Measurements from ENCODE around the gene NRARP.
"Not testable (repeated sequence)": the region's sequence is repeated elsewhere in the genome, so short reads cannot be mapped to it uniquely, and the experiment has no call there.

Gene NRARP

GRCh38 chr9:137329590-137329989, 27.5 kb upstream of the NRARP start:
- H3K36me3 ChIP-seq (ENCODE audit: insufficient read depth, low read length): not testable (repeated sequence)

DNA sequence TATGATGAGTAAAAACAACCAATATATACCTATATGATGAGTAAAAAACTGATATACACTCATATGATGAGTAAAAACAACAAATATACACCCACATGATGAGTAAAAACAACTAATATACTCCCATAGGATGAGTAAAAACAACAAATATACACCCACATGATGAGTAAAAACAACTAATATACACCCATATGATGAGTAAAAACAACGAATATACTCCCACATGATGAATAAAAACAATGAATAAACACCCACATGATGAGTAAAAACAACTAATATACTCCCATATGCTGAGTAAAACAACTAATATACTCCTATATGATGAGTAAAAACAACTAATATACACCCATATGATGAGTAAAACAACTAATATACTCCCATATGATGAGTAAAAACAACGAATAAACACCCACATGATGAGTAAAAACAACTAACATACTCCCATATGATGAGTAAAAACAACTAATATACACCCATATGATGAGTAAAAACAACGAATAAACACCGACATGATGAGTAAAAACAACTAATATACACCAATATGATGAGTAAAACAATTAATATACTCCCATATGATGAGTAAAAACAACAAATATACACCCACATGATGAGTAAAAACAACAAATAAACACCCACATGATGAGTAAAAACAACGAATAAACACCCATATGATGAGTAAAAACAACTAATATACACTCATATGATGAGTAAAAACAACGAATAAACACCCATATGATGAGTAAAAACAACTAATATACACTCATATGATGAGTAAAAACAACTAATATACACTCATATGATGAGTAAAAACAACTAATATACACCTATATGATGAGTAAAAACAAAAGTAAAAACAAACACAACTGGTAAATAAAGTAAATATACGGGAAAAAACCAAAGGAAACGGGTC, 25.8 kb upstream of the NRARP start:
- H3K9me3 ChIP-seq (ENCODE audit: control insufficient read depth, insufficient read depth, low read length); H3K4me1 ChIP-seq (ENCODE audit: insufficient read depth, low read length); H3K9ac ChIP-seq (ENCODE audit: low read depth, low read length); H3K36me3 ChIP-seq (ENCODE audit: insufficient read depth, low read length): not testable (repeated sequence)

More at GRCh38 chr9:137329590-137329989, 27.5 kb upstream of the NRARP start:
- H3K4me1 ChIP-seq (ENCODE audit: insufficient read depth, low read length); H3K9me3 ChIP-seq (ENCODE audit: control insufficient read depth, insufficient read depth, low read length); H3K9ac ChIP-seq (ENCODE audit: low read depth, low read length): not testable (repeated sequence)

DNA sequence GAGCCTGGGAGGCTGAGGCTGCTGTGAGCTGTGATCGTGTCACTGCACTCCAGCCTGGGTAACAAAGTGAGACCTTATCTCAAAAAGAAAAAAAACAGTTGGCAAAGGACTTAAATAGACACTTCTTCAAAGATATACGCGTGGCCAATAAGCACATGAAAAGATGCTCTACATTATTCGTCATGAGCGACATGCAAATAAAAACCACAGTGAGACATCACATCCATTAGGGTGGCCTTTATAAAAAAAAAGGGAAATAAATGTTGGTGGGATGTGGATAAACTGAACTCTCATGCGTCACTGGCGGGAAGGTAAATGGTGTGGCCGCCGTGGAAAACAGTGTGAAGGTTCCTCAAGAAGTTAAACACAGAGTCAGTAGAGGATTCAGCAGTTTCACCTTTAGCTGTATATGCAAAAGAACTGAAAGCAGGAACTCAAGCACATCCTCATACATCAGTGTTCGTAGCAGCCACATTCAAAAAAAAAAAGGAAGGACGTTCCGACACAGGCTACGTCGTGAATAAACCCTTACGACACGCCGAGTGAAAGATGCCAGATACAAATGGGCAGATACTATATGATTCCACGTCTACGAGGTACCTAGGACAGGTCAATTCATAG, 24.5 kb upstream of the NRARP start:
- no peaks in the 10 kb centered on the region for H3K4me1 ChIP-seq (ENCODE audit: insufficient read depth, low read length)

DNA sequence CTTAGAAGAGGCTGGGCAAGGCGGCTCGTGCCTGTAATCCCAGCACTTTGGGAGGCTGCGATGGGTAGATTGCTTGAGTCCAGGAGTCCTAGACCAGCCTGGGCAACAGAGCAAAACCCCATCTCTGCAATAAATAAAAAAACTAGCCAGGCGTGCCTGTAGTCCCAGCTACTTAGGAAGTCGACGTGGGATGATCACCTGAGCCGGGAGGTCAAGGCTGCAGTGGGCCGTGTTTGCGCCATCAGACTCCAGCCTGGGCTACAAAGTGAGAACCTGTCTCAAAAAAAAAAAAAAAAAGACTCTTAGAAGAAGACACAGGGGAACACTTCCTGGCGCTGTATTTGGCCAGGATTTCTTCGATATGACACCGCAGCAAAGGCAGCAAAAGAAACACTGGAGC, 23.7 kb upstream of the NRARP start:
- H3K4me1 ChIP-seq (ENCODE audit: insufficient read depth, low read length): peaks cover 2% of the 10 kb centered on the region; the same call in 1 of the 2 replicates
- H3K9me3 ChIP-seq (ENCODE audit: control insufficient read depth, insufficient read depth, low read length): no peaks in the 10 kb centered on the region
- no peaks in the 10 kb centered on the region for H3K36me3 ChIP-seq (ENCODE audit: insufficient read depth, low read length)
- H3K9ac ChIP-seq (ENCODE audit: low read depth, low read length): no peak overlapping the region

More for the DNA sequence above, 24.5 kb upstream of the NRARP start:
- Histone ChIP-seq H3K9ac (ENCODE audit: low read depth, low read length) (no peak overlapping the region), H3K9me3 (ENCODE audit: control insufficient read depth, insufficient read depth, low read length) (no peaks in the 10 kb centered on the region), H3K36me3 (ENCODE audit: insufficient read depth, low read length) (no peaks in the 10 kb centered on the region)

GRCh38 chr9:137325124-137325523, 23.1 kb upstream of the NRARP start:
- Histone ChIP-seq H3K9me3 (ENCODE audit: control insufficient read depth, insufficient read depth, low read length) (no peaks in the 10 kb centered on the region), H3K4me1 (ENCODE audit: insufficient read depth, low read length) (peaks cover 3% of the 10 kb centered on the region; the same call in 1 of the 2 replicates), H3K36me3 (ENCODE audit: insufficient read depth, low read length) (no peaks in the 10 kb centered on the region), H3K9ac (ENCODE audit: low read depth, low read length) (no peak overlapping the region)

DNA sequence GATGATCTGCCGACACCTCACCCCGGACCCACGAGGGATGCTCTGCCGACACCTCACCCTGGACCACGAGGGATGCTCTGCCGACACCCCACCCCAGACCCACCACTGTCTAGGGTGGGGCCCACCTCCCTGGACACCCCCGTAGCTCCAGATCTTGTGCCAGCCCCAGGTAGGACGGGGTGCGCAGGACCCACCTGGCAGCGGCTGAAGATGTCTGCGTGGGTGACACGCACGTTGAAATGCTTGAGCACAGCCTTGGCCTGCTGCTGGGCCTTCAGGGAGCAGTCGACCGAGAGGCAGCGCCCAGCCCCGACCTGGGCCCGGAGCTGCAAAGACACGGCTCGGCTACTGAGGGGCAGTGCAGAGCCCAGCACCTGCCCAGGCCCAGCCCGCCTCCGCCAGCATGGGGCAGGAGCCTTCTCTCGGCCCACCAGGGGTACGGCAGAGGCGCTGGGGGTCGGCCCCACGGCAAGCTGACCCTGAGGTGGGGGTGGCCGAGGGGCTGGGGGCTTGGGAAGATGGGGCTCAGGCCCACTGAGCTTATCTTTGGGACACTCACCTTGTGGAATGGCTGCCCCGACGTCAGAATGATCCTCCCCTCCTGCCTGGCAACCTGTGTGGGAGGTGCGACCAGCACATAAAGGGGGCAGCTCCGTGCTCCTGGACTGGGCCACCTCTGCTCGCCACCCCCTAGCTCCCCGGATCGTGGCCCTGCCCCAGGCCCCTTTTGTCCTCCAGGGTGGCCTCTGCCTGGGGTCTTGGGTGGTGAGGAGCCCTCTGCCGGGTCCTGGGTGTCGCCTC, 21.7 kb upstream of the NRARP start:
- Histone ChIP-seq H3K4me1 (ENCODE audit: insufficient read depth, low read length) (peaks cover 3% of the 10 kb centered on the region; the same call in 1 of the 2 replicates), H3K9ac (ENCODE audit: low read depth, low read length) (no peak overlapping the region), H3K9me3 (ENCODE audit: control insufficient read depth, insufficient read depth, low read length) (no peaks in the 10 kb centered on the region), H3K36me3 (ENCODE audit: insufficient read depth, low read length) (no peaks in the 10 kb centered on the region)

GRCh38 chr9:137321726-137322361, 19.8 kb upstream of the NRARP start:
- Histone ChIP-seq H3K36me3 (ENCODE audit: insufficient read depth, low read length) (no peaks in the 10 kb centered on the region), H3K9ac (ENCODE audit: low read depth, low read length) (no peak overlapping the region), H3K4me1 (ENCODE audit: insufficient read depth, low read length) (peaks cover 3% of the 10 kb centered on the region; the same call in 1 of the 2 replicates), H3K9me3 (ENCODE audit: control insufficient read depth, insufficient read depth, low read length) (no peaks in the 10 kb centered on the region)

- peaks cover 6% of the 10 kb centered on the region; the same call in 1 of the 2 replicates for H3K4me1 ChIP-seq (ENCODE audit: insufficient read depth, low read length)
- H3K9ac ChIP-seq (ENCODE audit: low read depth, low read length): no peak overlapping the region
Measured at GRCh38 chr9:137320555-137321384, 18.7 kb upstream of the NRARP start.

DNA sequence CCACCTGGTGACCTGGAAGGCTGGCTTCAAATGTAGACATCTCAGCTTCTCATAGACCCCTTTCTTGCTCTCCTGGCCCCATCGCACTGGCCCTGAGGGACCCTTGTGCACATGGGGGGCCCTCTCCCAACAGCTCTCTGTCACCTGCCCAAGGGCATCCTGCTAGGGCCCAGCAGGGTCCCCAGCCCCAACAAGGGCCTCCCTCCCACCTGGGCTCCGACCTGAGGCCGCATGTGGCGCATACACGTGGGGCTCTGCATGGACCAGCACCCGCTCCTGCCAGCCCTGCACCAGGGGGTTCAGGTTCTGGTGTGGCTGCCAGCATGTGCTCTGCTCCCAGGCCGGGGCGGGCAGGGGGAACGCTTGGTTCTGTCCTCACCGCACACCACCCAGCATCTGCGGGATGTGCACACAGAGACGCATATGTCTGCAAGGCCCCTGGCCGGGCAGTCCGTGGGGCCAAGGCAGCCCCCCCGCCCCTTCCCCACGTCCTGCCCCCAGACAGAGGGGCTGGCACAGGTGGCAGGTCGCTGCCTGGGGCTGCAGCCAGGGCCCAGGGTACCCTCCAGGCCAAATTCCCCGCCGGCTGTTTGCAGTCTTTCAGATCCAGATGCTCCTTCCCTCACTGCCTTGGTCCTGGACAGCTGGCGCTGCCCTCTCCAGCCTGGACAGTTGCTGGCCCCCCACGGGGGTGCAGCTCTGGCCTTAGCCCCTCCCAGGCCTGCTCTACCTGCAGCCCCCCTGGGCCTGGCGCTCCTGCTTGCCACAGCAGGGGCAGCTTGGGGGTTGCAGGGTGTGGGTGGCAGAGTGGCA, 17.9 kb upstream of the NRARP start:
- H3K9ac ChIP-seq (ENCODE audit: low read depth, low read length): no peak overlapping the region
- H3K9me3 ChIP-seq (ENCODE audit: control insufficient read depth, insufficient read depth, low read length): no peaks in the 10 kb centered on the region
- H3K4me1 ChIP-seq (ENCODE audit: insufficient read depth, low read length): peaks cover 6% of the 10 kb centered on the region; the same call in 1 of the 2 replicates
- H3K36me3 ChIP-seq (ENCODE audit: insufficient read depth, low read length): no peaks in the 10 kb centered on the region

More at GRCh38 chr9:137320555-137321384, 18.7 kb upstream of the NRARP start:
- Histone ChIP-seq H3K36me3 (ENCODE audit: insufficient read depth, low read length) (no peaks in the 10 kb centered on the region), H3K9me3 (ENCODE audit: control insufficient read depth, insufficient read depth, low read length) (no peaks in the 10 kb centered on the region)

DNA sequence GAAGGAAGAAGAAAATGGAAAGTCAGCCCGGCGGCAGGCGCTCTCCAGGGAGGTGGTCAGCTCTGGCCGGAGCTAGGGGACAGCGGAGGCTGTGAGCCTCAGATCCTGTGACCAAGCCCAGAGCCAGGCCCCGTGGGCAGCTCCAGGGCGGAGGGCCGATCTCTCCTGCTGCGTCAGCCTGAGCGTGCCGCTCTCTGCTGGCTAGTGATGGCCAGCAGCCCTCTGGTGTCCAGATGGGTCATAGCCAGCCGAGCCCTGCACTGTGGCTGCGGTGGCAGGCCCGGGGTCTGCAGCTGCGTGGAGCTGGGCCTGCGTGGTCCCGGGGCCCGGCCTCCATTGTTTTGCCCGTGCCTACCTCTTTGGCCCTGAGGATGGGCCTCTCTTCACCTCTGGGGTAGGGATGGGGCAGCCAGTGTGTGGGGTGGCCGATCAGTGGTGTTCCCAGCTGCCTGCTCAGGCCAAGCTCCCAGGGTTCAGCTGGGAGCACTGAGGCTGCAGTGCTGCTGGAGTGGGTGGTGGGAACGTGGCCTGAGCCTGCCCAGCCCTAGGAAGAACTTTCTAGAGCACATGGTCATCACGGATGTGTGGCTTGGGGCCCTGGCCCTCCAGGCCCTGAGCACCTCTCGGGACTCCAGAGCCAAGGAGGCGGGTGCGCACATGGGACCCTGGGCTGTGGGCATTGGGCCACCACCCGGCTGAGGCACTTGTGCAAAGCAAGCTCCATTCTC, 17.1 kb upstream of the NRARP start:
- peaks cover 10% of the 10 kb centered on the region; the same call in 1 of the 2 replicates for H3K4me1 ChIP-seq (ENCODE audit: insufficient read depth, low read length)
- H3K36me3 ChIP-seq (ENCODE audit: insufficient read depth, low read length): no peaks in the 10 kb centered on the region
- H3K9ac ChIP-seq (ENCODE audit: low read depth, low read length): no peak overlapping the region
- H3K9me3 ChIP-seq (ENCODE audit: control insufficient read depth, insufficient read depth, low read length): no peaks in the 10 kb centered on the region

DNA sequence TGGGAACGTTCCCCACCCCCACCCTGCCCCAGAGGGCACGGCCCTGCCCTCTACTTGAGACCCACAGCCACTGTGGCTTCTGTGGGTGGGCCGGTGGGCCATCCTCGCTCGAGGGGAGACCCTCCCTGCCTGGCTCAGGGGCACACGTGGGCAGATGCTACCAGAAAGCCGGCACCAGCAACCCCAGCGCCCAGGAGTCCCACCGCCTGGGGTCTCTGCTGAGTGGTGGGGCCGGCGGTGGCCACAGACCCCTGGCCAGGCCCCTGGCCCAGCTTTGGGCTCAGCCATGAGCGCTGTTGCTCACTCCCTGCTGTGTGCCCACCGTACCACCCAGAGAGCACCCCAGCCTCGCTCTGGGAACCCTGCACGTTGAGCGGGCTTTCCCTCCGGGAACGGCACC, 16.5 kb upstream of the NRARP start:
- H3K36me3 ChIP-seq (ENCODE audit: insufficient read depth, low read length): no peaks in the 10 kb centered on the region
- H3K9me3 ChIP-seq (ENCODE audit: control insufficient read depth, insufficient read depth, low read length): no peaks in the 10 kb centered on the region
- H3K4me1 ChIP-seq (ENCODE audit: insufficient read depth, low read length): peaks cover 10% of the 10 kb centered on the region; the same call in 1 of the 2 replicates
- no peak overlapping the region for H3K9ac ChIP-seq (ENCODE audit: low read depth, low read length)

Data from ES-I3 (cell line).